NCI-H2227 treated with DMSO at 0.1 percent for 48 hours (cell line): Measurements from ENCODE around the gene TSPAN3.

Experiments
- DNase-seq: peaks from one replicate; lab custom pipeline; 2025; lab: John Stamatoyannopoulos, UW

The TSPAN3 gene

DNA sequence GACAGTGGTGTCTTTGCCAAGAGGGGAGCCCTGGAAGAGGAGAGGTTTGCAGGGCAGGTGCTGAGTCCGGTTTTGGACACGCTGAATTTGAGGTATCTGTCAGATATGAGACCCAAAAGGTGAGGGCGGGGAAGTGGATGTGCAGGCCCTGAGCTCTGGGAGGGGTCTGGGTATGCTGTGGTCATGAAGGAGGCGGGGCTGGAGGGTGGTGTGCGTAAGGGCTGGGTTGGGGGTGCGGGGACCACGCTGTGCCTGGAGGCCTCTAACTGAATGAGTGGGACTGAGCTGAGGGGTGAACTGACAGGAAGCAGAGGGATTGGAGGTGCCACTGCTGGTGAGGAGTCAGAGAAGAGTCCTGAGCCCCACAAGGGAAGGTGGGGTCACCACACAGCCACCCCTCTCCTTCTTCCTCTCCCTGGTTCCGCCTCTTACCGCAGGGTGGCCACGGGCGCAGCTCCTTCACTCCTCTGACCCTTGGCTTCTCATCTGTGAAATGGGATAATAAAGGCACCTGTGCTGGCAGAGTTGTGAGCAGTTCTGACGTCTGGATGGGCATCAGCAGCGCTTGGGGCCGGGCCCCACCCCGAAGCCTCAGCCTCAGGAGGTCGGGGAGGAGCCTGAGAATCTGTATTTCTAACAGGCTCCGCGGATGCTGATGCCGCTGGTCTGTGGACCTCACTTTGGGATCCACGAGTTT, 47.2 kb downstream of the TSPAN3 start:
- DNase-seq, result no peak

DNA sequence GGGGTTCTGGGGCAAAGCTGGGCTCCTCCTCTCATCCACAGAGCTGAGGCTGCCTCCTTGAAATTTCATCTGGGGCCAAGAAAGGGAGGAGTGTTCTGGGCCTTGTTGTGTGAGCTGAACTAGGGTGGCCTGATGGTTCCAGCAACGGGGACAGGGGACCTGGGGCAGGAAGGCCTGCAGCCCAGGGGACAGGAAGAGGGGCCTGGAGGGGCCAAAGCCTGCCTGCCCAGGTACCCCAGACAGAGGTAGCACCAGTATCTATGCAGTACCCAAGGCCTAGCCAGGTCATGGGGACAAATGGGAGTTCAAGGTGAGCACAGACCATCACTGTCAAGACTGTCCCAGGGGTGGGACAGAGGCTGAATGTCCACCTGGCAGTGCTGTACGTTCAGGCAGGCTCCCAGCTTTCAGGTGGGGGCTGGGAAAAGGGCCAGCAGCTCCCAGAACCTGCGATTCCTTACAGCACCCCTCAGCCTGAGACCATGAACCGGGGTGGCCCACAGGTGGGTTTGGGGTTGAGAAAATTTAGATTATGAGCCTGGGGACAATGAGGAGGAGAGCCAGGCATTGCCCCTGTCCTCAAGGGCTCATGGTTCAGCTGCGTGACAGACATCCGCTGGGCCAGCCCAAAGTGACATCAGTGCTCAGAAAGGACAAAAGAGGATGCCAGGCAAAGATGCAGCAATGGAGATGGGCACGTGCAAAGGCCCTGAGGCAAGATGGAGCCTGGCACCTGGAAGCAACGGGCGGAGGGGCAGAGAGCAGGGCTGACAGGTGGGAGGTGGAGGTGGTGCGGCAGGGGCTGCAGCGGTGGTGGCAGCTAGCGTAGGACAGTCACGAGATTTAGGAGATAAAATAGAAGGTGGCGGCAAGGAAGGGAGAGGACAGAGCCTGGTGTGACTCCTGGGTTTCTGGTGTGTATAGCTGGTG, 48.0 kb downstream of the TSPAN3 start:
- DNase-seq, result no peak

DNA sequence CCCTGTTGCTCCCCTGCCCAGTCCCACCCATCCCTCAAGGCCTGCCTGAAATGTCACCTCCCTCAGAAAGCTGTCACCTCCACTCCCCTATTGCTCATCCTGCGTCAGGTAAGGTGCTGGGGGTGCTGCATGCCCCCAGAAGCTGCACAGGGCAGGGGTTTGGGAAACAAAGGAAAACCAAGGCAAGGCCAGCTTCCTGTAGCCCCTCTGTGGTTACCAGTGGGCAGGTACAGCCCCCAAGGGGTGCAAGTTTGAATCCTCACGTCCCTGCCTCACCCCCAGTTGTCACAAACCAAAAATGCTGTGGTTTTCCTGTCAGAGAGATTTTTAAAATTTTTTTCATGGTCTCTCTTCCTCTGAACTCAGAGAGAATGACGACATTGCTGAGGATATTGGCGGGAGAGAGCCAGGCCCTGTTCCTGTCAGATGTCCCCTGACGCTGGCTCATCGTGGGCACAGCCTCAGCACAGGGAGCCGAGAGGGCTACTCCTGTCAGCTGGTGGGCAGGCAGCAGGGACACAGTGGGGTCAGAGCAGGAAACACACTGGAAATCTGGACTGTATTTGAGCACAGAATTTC, 49.0 kb downstream of the TSPAN3 start:
- DNase-seq, result no peak

DNA sequence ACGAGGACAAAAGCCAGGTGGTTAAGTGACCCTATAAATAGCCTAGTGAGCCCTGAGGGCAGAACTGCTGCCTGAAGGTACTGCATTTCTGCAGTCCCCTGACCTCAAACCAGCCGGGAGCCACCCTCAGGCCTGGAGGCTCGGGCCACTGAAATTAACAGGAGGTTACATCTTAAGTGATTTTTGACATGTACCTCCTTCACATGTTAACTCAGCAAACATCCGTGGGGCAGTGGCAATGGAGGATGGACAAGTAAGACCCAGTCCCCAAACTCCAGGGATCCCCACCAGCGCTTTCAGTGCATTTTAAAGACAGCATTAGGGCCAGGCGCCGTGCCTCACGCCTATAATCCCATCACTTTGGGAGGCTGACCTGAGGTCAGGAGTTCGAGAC, 49.8 kb downstream of the TSPAN3 start:
- no peak for DNase-seq

DNA sequence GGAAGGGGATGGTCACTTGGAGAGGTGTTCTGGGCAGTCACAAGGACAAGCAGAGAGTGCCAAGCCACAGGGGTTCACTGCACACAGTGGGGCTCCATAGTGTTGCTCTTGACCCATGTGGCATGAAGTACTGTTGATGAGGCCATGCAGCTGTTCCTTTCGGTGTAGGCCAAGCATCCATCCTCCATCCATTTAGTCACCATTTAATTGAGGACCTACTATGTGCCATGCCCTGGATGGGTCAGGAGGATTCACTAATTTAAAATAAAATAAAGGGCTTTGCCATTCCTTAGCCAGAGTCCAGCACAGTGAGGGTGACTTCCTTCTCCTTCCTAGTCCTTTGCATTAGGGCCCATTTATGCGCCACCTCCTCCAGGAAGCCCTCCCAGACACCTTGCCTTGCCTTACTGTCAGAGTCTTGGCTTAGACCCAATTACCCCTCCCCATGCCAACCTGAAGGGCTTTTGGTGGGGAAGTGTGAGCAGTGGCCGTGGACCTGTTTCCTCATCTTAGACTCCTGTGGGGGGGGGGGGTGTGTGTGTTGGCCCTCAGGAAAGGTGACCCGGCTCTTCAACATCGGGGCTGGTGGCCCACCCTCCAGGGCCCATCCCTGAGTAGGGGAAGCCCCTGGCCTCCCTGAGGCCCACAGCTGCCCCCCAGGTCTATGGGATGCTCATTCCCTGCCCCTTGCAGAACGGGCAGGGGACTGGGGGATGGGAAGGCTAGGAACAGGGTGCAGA, 50.4 kb downstream of the TSPAN3 start:
- DNase-seq, result no peak

DNA sequence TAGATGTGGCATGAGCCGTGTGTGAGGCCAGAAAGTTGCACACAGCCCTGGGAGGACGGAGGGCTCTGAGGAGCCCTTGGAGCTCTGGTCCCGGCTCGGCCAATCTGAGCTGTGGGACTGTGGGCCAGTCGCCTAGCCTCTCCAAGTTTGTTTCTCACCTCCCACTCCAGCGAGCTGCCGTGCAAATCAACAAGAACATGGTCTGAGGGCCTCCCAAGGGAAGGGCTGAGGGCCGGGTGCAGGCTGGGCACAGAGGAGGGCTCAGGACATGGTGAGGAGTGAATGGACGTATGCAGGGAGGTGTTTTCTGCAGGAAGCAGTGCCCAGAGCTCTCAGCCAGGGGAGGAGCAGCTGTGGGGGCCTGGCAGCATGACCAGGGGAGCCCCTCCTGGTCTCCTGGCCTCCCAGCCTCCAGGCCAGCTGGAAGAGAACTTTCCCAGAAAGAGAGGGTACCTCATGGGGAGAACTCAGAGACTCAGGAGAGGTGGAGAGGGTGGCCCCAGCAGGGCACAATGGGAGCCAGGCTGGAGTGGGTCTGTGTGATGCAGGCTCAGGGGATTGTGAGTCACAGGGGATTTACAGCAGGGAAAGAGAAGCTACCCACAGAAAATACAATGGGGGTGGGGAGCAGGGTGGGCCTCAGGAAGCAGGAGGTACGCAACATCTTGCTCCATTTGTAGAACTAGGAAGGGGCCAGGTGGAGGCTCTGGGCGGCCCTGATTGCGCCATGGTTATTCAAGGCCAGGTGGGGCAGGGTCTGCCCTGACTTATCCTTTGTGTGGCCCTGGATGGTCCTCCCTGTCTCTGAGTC, 51.2 kb downstream of the TSPAN3 start:
- no peak for DNase-seq

DNA sequence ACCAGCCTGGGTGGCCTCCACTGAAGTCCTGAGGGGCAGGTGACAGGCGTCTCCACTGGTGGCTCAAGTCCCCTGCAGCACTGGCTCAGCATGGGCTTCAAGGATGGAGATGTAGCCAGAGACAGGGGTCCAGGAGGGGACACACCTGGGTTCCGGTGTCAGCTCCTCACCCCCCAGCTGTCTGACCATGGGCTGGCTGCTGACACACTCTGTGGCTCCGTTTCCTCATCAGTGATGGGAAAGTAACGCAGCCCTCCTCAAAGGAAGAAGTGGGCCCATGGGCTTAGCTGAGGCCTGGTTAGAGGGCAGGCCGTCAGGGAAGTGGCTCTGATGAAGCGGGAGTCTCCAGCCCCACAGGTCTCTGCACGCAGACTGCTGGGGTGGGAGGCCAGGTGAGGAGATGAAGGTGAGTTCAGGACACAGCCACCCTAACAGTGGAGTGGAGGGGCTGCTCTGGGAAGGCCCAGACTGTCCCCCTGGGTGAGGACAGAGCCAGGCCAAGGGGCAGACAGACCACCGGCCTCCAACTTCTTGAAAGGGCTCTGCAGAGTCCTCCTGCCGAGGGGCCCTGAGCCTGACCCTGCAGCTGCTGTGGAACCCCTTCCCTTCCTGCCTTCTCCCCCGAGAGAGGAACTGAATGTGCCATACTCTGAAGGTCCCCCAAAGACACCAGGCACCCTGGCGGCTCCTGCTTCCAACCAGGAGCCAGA, 52.0 kb downstream of the TSPAN3 start:
- no peak for DNase-seq

DNA sequence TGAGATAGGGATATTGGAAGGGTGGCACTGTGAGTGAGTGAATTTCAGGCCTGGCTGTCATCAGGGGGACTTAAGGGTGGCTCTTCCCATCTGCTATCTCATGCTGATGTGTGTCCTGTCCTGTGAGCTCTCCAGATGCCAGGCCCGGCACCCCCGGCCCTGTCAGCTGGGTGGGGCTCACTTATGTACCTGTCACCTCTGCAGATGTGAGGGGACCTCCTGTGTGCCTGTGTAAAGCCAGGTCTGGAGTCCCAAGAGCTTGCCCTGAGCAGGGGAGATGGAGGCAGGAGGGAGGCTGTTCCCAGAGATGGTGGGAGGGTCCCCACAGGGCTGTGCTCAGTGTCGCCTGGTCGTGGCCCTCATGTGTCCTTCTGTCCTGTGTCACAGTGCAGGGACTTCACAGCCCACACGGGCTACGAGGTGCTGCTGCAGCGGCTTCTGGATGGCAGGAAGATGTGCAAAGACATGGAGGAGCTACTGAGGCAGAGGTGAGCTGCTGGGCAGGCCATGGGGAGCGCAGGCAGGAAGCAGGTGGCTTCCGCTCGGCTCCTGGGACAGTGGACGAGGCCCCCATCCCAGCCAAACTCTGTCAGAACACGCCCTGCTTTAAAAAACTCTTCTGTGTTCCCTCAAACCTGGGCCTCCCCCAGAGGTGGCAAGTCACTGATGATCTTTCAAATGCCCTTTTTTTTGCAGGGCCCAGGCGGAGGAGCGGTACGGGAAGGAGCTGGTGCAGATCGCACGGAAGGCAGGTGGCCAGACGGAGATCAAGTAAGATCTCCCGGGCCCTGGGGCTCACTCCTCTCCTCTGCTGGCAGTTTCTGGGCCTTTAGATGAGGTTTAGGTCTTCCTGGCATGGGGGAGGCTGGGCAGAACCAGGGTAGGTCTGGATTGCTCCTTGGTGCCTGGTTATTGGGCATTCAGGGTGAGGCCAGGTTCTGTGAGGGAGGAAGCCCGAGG, 52.9 kb downstream of the TSPAN3 start:
- no peak for DNase-seq

DNA sequence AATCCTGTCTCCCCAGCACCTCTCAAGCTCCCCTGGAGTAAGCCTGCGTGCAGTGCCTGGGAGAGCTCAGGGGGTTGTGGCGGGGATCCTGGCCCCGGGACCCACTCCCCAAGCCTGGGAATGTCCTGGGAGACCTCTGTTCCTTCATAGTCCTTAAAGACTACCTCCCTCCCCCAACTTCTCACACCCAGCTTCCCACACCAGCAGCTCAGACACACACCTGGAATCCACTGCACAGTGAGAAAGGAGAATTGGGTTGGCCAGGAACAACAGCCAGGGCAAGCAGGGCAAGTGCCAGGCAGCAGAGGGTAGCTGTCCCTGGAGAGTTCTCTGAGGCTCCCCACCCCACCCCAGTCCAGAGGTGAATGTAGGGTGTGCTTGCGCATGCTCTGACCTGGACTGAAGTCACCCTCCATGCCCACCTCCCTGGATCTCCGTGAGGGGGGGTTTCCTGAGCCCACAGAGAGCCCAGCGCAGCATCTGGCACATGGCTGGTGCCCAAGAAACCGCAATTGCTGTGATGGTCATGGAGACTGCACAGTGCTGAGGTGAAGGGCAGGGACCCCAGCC, 53.7 kb downstream of the TSPAN3 start:
- DNase-seq, result no peak

DNA sequence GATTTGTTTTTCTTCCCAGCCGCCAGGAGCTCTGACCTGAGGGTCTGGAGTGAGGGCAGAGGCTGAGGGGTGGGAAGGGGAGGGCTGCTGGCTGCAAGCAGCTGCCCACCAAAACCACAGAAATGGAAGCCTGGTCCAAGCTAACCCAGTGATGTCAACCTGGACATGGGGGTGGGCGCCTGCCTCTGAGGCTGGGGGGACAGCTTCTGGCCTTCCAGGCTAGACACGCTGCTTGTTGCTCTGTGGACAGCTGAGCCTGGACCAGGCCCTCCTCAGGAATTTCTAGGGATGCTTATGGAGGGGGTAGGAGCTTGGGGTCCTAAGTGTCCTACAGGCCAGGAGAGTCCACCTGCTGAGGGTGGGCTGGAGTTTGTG, 54.6 kb downstream of the TSPAN3 start:
- no peak for DNase-seq

DNA sequence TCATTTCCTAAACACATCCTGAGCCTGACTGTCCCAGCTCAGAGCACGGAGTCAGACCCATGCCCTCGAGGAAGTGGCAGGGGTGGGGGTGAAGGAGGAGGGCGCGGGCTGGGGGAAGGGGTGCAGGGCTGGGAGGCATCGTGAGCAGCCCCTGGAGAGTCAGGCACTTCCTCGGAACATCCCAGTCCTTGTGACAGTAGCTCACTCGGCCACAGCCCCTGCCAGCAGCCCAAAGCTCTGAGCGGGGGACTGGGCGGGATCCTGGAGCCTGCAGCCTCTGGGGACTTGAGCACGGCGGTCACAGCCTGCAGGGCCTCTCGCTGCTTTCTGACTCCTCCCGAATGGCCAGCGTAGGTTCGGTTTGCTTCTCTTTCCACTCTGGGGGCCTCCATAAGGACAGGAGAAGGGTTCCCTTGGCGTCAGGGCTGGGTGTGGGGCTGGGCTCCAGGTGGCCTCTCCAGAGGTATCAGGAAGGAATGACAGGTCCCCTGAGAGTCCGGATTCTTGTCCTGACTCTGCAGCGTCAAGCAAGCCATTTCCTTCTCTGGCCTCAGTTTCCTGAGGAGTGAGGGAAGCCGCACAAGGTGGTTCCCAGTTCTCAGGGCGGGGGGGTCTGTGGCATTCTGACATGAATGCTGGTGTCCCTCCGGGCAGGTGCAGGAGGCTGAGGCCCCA, 55.1 kb downstream of the TSPAN3 start:
- no peak for DNase-seq

DNA sequence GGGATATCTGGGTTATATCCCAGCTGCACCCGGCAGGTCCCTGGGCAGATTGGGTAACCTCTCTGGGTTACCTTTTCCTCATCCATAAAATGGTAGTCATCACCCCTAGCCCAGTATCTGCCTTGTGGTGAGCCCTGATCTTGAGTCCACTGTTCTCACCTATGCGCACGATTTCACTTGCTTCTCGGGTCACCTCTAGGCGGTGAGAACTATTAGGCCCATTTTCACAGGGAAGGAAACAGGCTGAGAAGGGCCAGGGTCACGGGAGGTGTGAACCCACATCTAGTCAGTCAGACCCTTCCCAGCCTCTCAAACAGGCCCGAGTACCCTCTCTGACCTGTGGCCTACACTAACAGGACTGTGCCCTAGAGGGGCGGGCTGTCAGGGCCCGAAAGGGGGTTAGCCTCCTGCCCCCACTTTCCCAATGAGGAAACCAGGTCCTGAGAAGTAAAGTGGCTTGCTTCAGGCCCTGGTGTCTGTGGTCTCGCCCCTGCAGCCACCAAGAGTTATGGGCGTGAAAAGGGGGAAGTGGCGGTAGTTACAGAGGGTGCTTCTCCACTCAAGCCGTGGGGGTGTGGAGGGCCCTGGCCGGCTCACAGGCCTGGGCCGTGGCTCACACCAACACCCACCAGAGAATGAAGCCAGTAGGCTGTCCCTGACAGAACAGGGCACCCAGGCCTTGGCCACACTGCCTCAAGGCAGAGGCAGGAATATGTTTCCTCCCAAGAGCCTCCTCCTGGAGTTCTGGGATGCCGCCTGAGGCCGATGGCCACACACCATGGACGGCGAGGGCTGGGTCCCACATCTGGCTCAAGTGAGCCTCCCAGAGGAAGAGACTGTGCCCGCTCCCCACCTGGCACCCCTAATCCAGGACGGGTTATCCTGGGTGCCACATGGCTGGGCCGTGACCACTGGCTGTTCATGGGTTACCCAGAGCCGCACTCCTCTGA, 56.5 kb downstream of the TSPAN3 start:
- no peak for DNase-seq

DNA sequence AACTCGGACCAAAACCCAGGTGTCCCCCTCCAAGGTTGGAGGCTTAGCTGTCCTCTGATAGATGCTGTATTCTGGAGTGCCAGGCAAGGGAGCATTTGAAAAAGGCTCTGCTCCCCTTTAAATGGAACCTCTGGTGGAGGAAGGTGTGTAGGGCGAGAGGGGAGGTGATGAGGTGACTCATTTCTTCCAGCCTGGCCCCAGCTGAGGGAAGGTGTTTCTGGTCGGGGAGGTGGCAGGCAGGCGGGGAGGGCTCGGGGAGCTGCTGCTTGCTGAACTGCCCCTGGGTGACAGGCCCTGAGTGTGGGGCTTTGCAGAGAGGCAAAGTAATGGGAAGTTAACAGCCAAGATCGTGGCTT, 57.2 kb downstream of the TSPAN3 start:
- DNase-seq, result no peak

DNA sequence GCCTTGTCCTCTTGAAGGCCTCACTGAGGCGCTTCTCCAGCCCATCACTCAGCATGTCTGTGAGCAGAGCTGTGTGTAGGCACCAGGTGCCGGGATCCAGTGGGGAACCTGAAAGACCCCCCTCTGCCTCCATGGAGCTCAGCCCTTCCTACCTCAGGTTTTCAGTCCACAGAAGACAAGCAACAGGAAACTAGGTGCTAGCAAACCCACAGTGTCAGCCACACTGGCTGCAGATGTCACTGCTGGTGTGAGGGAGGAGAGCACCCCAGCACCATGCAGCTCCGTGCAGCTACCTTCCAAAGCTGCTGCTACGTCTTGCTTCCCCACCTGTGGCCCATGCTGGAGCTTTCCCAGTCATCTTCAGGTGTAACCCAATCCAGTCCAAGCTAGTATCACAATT, 58.0 kb downstream of the TSPAN3 start:
- DNase-seq, result no peak

DNA sequence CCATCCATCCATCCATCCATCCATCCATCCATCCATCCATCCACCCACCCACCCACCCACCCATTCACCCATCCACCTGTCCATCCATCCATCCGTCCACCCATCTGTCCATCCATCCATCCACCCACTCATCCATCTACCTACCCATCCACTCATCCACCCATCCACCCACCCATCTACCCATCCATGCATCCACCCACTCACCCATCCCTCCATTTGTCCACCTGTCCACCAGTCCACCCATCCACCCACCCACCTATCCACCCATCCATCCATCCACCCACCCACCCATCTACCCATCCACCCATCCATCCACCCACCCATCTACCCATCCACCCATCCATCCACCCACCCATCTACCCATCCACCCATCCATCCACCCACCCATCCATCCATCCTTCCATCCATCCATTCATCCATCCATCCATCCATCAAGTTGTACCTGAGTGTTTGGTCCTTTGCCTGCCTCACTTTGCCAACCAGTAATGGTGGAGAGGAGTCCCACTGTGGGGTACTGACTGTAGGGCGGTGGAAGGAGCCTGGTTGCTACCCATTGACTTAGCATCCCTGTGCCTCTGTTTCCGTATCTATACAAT, 58.7 kb downstream of the TSPAN3 start:
- no peak for DNase-seq

DNA sequence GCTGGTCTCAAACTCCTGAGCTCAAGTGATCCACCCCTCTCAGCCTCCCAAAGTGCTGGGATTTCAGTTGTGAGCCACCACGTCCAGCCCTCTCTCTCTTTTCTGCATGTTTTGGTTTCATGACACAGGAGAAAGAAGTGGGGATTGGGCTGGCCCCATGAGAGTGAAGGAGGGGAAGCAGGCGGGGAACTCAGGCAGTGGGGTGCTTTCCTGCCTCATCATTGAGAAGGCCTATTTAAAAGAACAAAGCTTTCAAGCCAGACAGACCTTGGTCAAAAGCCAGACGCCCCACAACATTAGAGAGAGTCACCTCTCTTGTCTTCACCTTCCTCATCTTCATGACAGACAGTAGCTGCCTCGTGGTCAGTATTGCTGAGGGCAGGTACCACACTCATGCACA, 60.1 kb downstream of the TSPAN3 start:
- no peak for DNase-seq

DNA sequence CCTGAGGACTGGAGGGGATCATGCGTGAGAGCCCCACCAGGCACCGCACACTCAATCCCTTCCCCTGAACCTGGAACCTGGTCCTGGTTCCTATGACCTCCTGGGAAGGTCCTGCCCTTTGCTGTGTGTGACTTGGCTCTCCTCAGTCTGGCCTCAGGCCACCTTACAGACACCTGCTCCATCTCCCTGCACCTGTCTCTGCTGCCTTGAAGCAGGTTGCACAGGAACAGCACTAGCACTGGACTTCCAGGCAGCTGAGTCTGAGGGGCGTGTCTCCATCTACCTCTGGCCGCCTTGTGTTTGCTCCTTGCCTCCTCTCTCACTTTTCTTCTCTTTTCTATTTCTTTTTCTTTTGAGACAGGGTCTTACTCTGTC, 60.6 kb downstream of the TSPAN3 start:
- DNase-seq, result no peak
